ENCODE measurements around the gene CLDN14.

The CLDN14 gene

DNA sequence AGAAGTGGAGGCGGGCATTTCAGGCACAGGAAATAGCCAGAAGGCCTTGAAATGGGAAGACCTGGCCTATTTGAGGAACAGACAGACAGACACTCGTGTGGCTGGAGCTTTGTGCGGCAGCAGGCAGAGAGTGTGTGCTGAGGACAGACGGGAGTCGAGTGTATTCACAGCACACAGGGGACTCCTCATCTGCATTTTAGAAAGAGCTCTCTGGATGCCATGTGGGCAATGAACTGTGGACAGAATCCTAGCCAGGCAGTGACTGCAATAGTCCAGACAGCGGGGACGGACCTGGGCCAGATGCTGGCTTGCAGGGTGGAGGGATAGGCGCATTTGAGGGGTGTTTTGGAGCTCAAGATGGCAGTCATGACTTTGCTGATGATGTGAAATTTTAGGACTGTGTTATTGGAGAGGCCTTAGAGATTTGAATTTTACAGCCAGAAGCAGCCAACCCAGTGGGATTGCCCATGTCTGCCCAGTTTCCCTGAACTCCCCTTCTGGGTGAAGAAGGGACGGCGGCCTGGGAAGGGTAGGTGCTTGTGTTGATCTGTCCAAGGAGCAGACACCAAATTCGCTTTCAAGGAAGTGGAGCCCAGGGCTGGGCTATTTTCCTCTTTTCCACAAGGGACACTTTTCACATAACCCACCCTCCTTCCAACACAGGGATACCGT, 51.0 kb downstream of the CLDN14 start:
- H3K4me3 ChIP-seq (ENCODE audit: insufficient read depth, low read depth, low read length, poor library complexity, severe bottlenecking) = no peak overlapping the region
- no peaks in the 10 kb centered on the region for H3K9me3 ChIP-seq (ENCODE audit: control insufficient read depth, low read length)
- no peak overlapping the region for H3K27ac ChIP-seq (ENCODE audit: insufficient read depth, low read length, poor library complexity, severe bottlenecking)
- DNase-seq = no peak
- H3K4me1 ChIP-seq (ENCODE audit: control insufficient read depth, insufficient read depth, low read length, poor library complexity, severe bottlenecking) = no peaks in the 10 kb centered on the region
- no peaks in the 10 kb centered on the region for H3K36me3 ChIP-seq (ENCODE audit: control insufficient read depth, insufficient read depth, low read length)
- H3K27me3 ChIP-seq (replicated peaks; ENCODE audit: control insufficient read depth, insufficient read depth, low read length, poor library complexity, severe bottlenecking) = no peaks in the 10 kb centered on the region

DNA sequence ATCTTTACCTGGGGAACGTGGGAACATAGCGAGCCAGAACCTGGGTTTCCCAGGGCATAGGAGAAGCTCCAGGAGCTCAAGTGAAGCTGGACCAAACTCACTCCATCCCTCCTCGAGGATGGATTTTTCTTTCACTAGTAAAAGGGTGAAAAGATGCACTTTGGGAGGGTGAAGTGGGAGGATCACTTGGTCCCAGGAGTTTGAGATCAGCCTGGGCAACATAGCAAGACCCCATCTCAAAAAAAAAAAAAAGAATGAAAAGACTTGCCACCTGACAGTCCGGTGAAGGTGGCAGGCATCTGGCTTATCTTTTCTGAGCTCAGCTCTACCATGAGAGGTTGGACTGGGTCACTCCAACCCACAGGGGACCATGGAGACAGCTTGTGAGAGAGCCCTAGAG, 52.4 kb downstream of the CLDN14 start:
- Histone ChIP-seq H3K27me3 (replicated peaks; ENCODE audit: control insufficient read depth, insufficient read depth, low read length, poor library complexity, severe bottlenecking) (no peaks in the 10 kb centered on the region), H3K27ac (ENCODE audit: insufficient read depth, low read length, poor library complexity, severe bottlenecking) (no peak overlapping the region), H3K4me3 (ENCODE audit: insufficient read depth, low read depth, low read length, poor library complexity, severe bottlenecking) (no peak overlapping the region), H3K36me3 (ENCODE audit: control insufficient read depth, insufficient read depth, low read length) (no peaks in the 10 kb centered on the region), H3K9me3 (ENCODE audit: control insufficient read depth, low read length) (no peaks in the 10 kb centered on the region), H3K4me1 (ENCODE audit: control insufficient read depth, insufficient read depth, low read length, poor library complexity, severe bottlenecking) (no peaks in the 10 kb centered on the region)
- DNase-seq = no peak

DNA sequence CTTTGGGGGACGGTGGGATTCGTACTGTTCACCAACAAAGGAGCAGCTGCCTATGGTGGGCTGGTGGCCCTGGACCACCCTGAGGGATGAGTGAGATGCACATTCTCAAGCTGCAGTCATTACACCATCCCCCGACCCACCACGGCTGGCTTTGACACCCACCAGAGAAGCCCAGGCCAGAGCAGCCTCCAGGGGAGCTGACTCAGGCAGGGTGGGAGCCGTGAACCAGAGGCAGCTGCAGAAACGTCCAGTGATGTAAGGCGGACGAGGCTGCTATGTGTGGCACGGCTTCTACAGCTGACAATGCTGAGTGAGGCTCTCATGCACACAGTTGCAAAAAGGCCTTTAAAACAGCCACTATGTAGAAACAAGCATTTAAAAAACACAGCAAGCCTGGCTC, 54.6 kb downstream of the CLDN14 start:
- DNase-seq = no peak
- H3K27me3 ChIP-seq (replicated peaks; ENCODE audit: control insufficient read depth, insufficient read depth, low read length, poor library complexity, severe bottlenecking) = no peaks in the 10 kb centered on the region

DNA sequence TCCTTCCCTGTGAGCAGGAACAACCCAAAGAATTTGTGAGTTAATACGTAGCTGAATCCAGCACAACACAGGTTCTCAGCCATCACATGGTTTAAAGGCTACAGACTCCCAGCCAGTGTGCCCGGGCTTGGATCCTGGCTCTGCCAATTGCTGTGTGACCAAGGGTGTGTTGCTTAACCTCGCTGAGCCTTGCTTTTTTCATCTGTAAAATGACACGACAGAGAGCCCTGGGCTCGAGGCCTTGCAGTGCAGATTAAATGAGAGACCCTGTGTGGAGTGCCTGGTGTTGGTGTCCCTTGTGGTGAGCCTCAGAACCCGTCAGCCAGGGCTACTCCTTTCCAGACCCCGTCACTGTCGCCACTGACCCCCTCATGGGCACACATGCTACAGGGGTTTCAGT, 55.3 kb downstream of the CLDN14 start:
- Histone ChIP-seq H3K4me1 (ENCODE audit: control insufficient read depth, insufficient read depth, low read length, poor library complexity, severe bottlenecking) (no peaks in the 10 kb centered on the region), H3K27me3 (replicated peaks; ENCODE audit: control insufficient read depth, insufficient read depth, low read length, poor library complexity, severe bottlenecking) (no peaks in the 10 kb centered on the region), H3K27ac (ENCODE audit: insufficient read depth, low read length, poor library complexity, severe bottlenecking) (no peak overlapping the region), H3K4me3 (ENCODE audit: insufficient read depth, low read depth, low read length, poor library complexity, severe bottlenecking) (no peak overlapping the region), H3K9me3 (ENCODE audit: control insufficient read depth, low read length) (no peaks in the 10 kb centered on the region), H3K36me3 (ENCODE audit: control insufficient read depth, insufficient read depth, low read length) (no peaks in the 10 kb centered on the region)
- DNase-seq = no peak

More for the DNA sequence above, 54.6 kb downstream of the CLDN14 start:
- Histone ChIP-seq H3K27ac (ENCODE audit: insufficient read depth, low read length, poor library complexity, severe bottlenecking) (no peak overlapping the region), H3K4me3 (ENCODE audit: insufficient read depth, low read depth, low read length, poor library complexity, severe bottlenecking) (no peak overlapping the region), H3K9me3 (ENCODE audit: control insufficient read depth, low read length) (no peaks in the 10 kb centered on the region), H3K36me3 (ENCODE audit: control insufficient read depth, insufficient read depth, low read length) (no peaks in the 10 kb centered on the region), H3K4me1 (ENCODE audit: control insufficient read depth, insufficient read depth, low read length, poor library complexity, severe bottlenecking) (no peaks in the 10 kb centered on the region)

DNA sequence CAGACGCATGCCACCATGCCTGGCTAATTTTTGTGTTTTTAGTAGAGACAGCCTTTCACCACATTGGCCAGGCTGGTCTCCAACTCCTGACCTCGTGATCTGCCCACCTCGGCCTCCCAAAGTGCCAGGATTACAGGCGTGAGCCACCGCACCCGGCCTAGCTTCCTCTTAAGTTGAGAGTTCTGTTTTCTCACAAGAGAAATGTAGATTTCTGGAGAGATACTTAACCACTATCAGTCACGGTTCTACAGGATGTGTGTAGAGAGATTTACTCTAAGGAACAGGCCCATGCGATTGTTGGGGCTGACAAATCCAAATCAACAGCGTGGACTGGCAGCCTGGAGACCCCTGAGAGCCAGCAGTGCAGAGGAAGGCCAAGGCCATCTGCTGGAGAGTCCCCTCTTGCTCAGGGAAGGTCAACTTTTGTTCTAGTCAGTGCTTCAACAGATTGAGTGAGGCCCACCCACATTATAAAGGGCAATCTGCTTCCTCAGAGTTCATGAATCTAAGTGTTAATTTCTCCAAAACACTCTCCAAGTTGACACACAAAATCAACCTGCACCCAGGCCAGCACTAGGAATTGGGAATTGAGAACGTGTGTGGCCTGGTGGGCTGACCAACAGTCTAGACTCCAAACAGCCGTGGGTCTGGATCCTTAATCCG, 56.0 kb downstream of the CLDN14 start:
- DNase-seq = no peak
- no peaks in the 10 kb centered on the region for H3K27me3 ChIP-seq (replicated peaks; ENCODE audit: control insufficient read depth, insufficient read depth, low read length, poor library complexity, severe bottlenecking)

DNA sequence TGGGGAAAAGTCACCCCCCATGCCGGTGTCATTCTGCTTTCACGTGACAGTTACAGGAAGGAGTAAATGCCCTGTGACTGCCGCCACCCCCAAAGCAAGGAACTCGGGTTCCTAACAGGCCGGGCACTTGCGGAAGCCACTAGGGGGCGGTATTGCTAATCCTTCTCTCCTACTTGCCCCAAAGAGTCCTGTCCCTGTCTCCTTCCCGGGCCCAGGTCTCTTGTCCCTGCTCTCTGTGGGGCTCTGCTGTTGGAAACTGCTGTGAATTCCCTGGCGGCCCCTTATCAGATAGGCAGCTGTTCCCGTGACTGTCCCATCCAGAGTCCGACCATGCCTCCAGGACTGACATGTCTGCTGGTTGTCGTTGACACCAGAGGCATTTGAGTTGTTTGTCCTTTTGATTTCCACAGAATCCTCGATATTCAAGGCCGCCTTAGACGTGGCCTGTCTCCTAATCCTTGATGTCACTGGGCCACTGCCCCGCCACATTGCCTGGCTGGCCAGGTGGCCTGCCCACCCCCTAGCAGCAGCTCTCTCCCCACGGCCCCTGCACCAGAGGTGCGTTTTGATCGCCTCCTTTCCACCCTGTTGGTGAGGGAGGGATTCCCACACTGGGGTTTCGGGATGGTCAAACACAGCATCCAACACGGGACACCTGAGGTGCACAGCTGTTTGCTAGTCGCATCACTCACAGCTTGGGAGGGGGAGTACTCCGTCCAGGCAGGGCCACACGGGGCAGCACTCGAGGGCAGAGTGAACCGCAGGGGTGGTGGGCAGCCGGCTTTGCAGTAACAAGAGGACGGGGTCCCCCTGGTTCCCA, 57.4 kb downstream of the CLDN14 start:
- no peak for DNase-seq
- H3K4me1 ChIP-seq (ENCODE audit: control insufficient read depth, insufficient read depth, low read length, poor library complexity, severe bottlenecking) = no peaks in the 10 kb centered on the region
- H3K9me3 ChIP-seq (ENCODE audit: control insufficient read depth, low read length) = no peaks in the 10 kb centered on the region
- H3K27ac ChIP-seq (ENCODE audit: insufficient read depth, low read length, poor library complexity, severe bottlenecking) = no peak overlapping the region
- H3K4me3 ChIP-seq (ENCODE audit: insufficient read depth, low read depth, low read length, poor library complexity, severe bottlenecking) = no peak overlapping the region
- no peaks in the 10 kb centered on the region for H3K27me3 ChIP-seq (replicated peaks; ENCODE audit: control insufficient read depth, insufficient read depth, low read length, poor library complexity, severe bottlenecking)
- no peaks in the 10 kb centered on the region for H3K36me3 ChIP-seq (ENCODE audit: control insufficient read depth, insufficient read depth, low read length)

More for the DNA sequence above, 56.0 kb downstream of the CLDN14 start:
- Histone ChIP-seq H3K27ac (ENCODE audit: insufficient read depth, low read length, poor library complexity, severe bottlenecking) (no peak overlapping the region), H3K36me3 (ENCODE audit: control insufficient read depth, insufficient read depth, low read length) (no peaks in the 10 kb centered on the region), H3K4me1 (ENCODE audit: control insufficient read depth, insufficient read depth, low read length, poor library complexity, severe bottlenecking) (no peaks in the 10 kb centered on the region), H3K9me3 (ENCODE audit: control insufficient read depth, low read length) (no peaks in the 10 kb centered on the region), H3K4me3 (ENCODE audit: insufficient read depth, low read depth, low read length, poor library complexity, severe bottlenecking) (no peak overlapping the region)

DNA sequence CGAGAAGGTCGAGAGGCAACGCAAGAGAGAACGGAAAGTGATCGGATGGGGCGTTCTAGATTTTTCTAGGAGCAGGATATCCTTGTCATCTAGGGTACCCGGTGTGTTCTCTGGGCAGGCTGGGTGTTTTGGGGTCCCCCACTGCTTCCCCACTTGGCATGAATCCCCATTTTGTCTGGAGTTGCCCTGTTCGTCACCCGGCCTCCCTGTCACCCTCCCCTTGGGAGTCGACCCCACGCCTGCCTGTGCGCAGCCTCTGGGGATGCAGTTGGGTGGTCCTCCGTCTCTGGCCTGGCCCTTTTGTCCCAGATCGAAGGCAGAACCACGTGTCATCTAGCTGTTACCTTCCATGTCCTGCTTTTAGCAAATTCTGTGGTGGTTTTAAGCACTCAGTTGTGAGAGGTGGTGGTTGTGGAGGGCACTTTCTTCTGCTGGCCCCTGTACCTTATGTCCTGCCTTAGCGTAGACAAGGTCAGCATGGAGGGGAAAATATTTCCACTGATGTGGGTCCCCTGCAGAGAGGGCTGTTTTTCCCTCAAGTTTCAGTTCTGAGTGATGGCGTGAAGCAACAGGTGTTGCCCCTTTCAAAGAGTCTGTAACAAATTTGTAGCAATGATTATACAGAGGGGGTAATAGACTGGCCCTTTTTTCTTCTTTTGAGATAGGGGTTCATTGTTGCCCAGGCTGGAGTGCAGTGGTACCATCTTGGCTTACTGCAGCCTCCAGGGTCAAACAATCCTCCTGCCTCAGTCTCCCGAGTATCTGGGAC, 59.2 kb downstream of the CLDN14 start:
- no peak overlapping the region for H3K4me3 ChIP-seq (ENCODE audit: insufficient read depth, low read depth, low read length, poor library complexity, severe bottlenecking)
- no peak overlapping the region for H3K27ac ChIP-seq (ENCODE audit: insufficient read depth, low read length, poor library complexity, severe bottlenecking)
- H3K36me3 ChIP-seq (ENCODE audit: control insufficient read depth, insufficient read depth, low read length) = no peaks in the 10 kb centered on the region
- H3K27me3 ChIP-seq (replicated peaks; ENCODE audit: control insufficient read depth, insufficient read depth, low read length, poor library complexity, severe bottlenecking) = no peaks in the 10 kb centered on the region
- no peaks in the 10 kb centered on the region for H3K9me3 ChIP-seq (ENCODE audit: control insufficient read depth, low read length)
- no peak for DNase-seq
- H3K4me1 ChIP-seq (ENCODE audit: control insufficient read depth, insufficient read depth, low read length, poor library complexity, severe bottlenecking) = no peaks in the 10 kb centered on the region

DNA sequence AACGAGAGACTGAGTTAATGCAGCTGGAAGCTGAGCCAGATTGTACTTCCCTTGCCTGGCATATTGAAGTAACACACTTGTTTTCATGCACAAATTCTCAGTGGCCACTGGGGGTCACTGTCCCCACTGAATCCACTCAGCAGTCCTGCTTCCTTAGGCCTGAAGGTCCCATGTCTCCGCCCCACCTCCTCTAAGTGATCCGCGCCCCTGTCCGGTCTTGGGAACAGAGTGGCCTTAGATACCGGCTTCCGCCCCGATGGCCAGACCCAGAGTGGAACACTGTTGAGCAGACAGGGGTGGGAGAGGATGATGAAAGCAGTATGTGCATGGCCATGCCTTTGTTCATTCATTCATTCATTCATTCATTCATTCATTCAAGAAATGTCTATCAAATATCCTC, 59.9 kb downstream of the CLDN14 start:
- H3K36me3 ChIP-seq (ENCODE audit: control insufficient read depth, insufficient read depth, low read length) = no peaks in the 10 kb centered on the region
- no peak overlapping the region for H3K4me3 ChIP-seq (ENCODE audit: insufficient read depth, low read depth, low read length, poor library complexity, severe bottlenecking)
- no peaks in the 10 kb centered on the region for H3K9me3 ChIP-seq (ENCODE audit: control insufficient read depth, low read length)
- no peaks in the 10 kb centered on the region for H3K4me1 ChIP-seq (ENCODE audit: control insufficient read depth, insufficient read depth, low read length, poor library complexity, severe bottlenecking)
- no peak overlapping the region for H3K27ac ChIP-seq (ENCODE audit: insufficient read depth, low read length, poor library complexity, severe bottlenecking)
- no peaks in the 10 kb centered on the region for H3K27me3 ChIP-seq (replicated peaks; ENCODE audit: control insufficient read depth, insufficient read depth, low read length, poor library complexity, severe bottlenecking)
- DNase-seq = no peak

DNA sequence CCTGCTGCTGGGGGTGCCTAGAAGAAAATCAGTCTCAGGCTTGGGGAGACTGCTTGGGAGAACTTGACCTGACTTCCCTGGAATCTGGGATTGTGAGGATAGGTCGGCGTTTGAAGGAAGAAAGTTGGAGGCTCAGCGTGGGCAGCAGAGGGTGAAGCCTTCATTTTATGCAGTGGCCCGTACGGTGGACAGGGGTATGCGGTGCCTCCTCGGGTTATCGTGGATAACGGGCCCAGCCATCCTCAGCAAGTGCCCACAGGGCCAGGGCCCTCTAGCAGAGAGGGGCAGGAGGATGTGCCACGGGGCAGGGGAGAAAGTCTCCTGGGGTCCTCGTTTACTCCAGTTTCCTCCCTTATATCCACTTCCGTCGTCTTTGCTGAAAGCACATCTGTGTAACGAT, 60.7 kb downstream of the CLDN14 start:
- no peak for DNase-seq
- H3K9me3 ChIP-seq (ENCODE audit: control insufficient read depth, low read length) = no peaks in the 10 kb centered on the region
- no peaks in the 10 kb centered on the region for H3K27me3 ChIP-seq (replicated peaks; ENCODE audit: control insufficient read depth, insufficient read depth, low read length, poor library complexity, severe bottlenecking)
- H3K4me1 ChIP-seq (ENCODE audit: control insufficient read depth, insufficient read depth, low read length, poor library complexity, severe bottlenecking) = no peaks in the 10 kb centered on the region
- no peak overlapping the region for H3K27ac ChIP-seq (ENCODE audit: insufficient read depth, low read length, poor library complexity, severe bottlenecking)
- no peak overlapping the region for H3K4me3 ChIP-seq (ENCODE audit: insufficient read depth, low read depth, low read length, poor library complexity, severe bottlenecking)
- H3K36me3 ChIP-seq (ENCODE audit: control insufficient read depth, insufficient read depth, low read length) = no peaks in the 10 kb centered on the region
